NCI-H748 (cell line): ENCODE results near the gene LSS.
"Not testable (repeated sequence)": the region's sequence is repeated elsewhere in the genome, so short reads cannot be mapped to it uniquely, and the experiment has no call there.

Source experiments
- DNase-seq: peaks from one replicate; lab custom pipeline; 2025; ENCODE audit not compliant: unreplicated experiment; lab: John Stamatoyannopoulos, UW

LSS gene

GRCh38 chr21:46188226-46189212 is 40.1 kb downstream of the LSS start:
- DNase-seq, result no peak

- DNase-seq, result no peak
These were observed 40.8 kb downstream of the LSS start for GRCh38 chr21:46187814-46188213.

- no peak for DNase-seq
These were observed 41.3 kb downstream of the LSS start for GRCh38 chr21:46187261-46187660.

GRCh38 chr21:46185716-46186115 is 42.9 kb downstream of the LSS start:
- no peak for DNase-seq

- peak; percentile 77 for DNase-seq
These were observed 43.7 kb downstream of the LSS start for GRCh38 chr21:46184625-46185555.

- peak; percentile 74 for DNase-seq
These were observed 44.5 kb downstream of the LSS start, which contains the start of gene SPATC1L for GRCh38 chr21:46183910-46184624. SPATC1L (minus strand) TSS chr21:46184459; CDS start chr21:46182816, 1,643 bp downstream.

GRCh38 chr21:46183337-46183909 is 45.2 kb downstream of the LSS start:
- not testable (repeated sequence) for DNase-seq

GRCh38 chr21:46182548-46183336 is 45.8 kb downstream of the LSS start:
- no peak for DNase-seq

GRCh38 chr21:46181953-46182547 is 46.5 kb downstream of the LSS start:
- no peak for DNase-seq

- DNase-seq, result no peak
These were observed 47.1 kb downstream of the LSS start for GRCh38 chr21:46181436-46181835.

- no peak for DNase-seq
These were observed 47.7 kb downstream of the LSS start for GRCh38 chr21:46180778-46181391.

GRCh38 chr21:46180079-46180722 is 48.4 kb downstream of the LSS start:
- no peak for DNase-seq

GRCh38 chr21:46179708-46180078 is 48.9 kb downstream of the LSS start:
- DNase-seq, result no peak

- DNase-seq, result no peak
These were observed 49.6 kb downstream of the LSS start for GRCh38 chr21:46178961-46179360.

- DNase-seq, result not testable (repeated sequence)
These were observed 52.0 kb downstream of the LSS start for GRCh38 chr21:46176443-46177129.

GRCh38 chr21:46173573-46173972 is 55.0 kb downstream of the LSS start:
- DNase-seq, result no peak

GRCh38 chr21:46172863-46173528 is 55.6 kb downstream of the LSS start:
- DNase-seq, result no peak
